ENCODE data around the gene MLLT3. TPM values are rescaled to one million over a fixed set of nuclear protein-coding genes. Genes with fewer than 3 reads are reported as not detected.

Gene MLLT3
- total RNA-seq, 6 experiments from 2014 or later: 0.43 to 2.5 (median 1.2) TPM

DNA sequence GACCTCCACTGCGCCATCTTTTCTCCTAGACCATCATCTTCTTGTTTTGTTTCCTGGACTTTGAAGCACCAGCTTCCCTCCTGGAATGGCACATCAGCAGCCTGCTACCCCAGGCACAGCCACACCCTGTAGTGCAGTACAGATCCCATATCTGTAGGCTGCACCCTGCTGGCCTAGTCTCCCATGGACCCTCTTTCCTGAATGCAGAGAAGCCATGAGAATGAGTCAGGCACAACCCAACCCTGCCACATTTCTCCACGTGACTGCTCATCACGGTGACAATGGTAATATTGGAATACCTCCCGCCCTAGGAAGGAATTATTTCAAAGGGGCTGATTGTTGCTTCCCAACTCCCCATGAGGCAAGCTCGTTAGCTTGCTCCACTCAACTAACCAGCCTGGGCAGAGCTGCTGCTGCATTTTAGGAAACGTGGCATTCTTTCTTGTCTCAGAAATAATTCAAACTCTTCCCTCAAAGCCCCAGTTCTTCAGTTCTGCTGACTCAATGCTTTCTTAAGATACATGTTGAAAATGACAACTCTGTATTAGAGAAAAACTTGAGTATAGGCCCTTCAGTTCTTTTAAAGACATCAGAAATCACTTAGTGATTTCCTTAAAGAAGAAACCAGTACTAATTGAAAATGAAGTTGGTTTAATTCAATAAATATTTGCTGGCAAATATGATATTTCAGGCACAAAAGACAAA lies 328.1 kb downstream of the MLLT3 start:
- no peak for TF ChIP-seq POLR2A (IDR thresholded peaks at IDR 0.05)
- TF ChIP-seq, protein P1, sequence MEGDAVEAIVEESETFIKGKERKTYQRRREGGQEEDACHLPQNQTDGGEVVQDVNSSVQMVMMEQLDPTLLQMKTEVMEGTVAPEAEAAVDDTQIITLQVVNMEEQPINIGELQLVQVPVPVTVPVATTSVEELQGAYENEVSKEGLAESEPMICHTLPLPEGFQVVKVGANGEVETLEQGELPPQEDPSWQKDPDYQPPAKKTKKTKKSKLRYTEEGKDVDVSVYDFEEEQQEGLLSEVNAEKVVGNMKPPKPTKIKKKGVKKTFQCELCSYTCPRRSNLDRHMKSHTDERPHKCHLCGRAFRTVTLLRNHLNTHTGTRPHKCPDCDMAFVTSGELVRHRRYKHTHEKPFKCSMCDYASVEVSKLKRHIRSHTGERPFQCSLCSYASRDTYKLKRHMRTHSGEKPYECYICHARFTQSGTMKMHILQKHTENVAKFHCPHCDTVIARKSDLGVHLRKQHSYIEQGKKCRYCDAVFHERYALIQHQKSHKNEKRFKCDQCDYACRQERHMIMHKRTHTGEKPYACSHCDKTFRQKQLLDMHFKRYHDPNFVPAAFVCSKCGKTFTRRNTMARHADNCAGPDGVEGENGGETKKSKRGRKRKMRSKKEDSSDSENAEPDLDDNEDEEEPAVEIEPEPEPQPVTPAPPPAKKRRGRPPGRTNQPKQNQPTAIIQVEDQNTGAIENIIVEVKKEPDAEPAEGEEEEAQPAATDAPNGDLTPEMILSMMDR (IDR thresholded peaks at IDR 0.05): no peak
- ATAC-seq (no peak), DNase-seq (no peak)
- Histone ChIP-seq H3K4me3 (no peak overlapping the region), H3K27ac (no peak overlapping the region), H3K36me3 (no peaks in the 10 kb centered on the region), H3K4me1 (no peaks in the 10 kb centered on the region), H3K27me3 (no peaks in the 10 kb centered on the region), H3K9me3 (no peaks in the 10 kb centered on the region)
- intact Hi-C loops (cut with DNase I): no loop called here
- 58% methylated on average over 5 of the region's 6 CpGs for WGBS (ENCODE audit: insufficient coverage, low coverage, low lambda C conversion rate, missing lambda C conversion rate)

DNA sequence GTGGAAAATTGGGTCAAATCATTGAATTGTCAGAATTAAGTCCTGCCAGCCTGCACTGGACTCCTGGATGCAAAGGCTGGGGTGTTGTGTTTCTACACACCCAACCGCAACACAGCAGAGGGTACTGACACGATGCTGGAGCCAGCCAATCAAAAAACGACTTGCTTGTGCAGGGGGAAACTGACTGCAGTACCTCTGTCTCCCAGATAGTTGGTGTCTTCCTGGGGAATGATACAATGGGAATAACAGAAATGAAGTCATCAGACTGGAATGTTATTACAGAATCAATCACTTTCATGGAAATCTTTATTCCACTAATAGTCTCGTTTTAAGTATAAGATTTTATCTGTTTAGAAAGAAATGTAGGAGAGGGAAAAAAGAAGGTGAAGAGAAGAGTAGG lies 330.3 kb downstream of the MLLT3 start:
- no peak for TF ChIP-seq POLR2A (IDR thresholded peaks at IDR 0.05)
- TF ChIP-seq, protein P1 (IDR thresholded peaks at IDR 0.05): no peak
- ATAC-seq: no peak
- 56% methylated on average over 4 of the region's 4 CpGs for WGBS (ENCODE audit: insufficient coverage, low coverage, low lambda C conversion rate, missing lambda C conversion rate)

More for the DNA sequence above, 330.3 kb downstream of the MLLT3 start:
- H3K27ac ChIP-seq: no peak overlapping the region
- intact Hi-C loops (cut with DNase I): no loop called here
- no peak for DNase-seq
- no peaks in the 10 kb centered on the region for H3K27me3 ChIP-seq
- H3K36me3 ChIP-seq: no peaks in the 10 kb centered on the region
- H3K4me3 ChIP-seq: no peak overlapping the region
- H3K9me3 ChIP-seq: no peaks in the 10 kb centered on the region
- no peaks in the 10 kb centered on the region for H3K4me1 ChIP-seq

Small RNA genes within 50 kb of the gene (microRNA-seq; reads per million reads assigned to microRNA genes)
- gene MIR4473 (0 to 0.58 reads per million in 2 donors), gene MIR4474 (0 to 0.29 reads per million in 2 donors)

Small RNA genes within 50 kb of the gene (small RNA-seq; reads per million reads assigned to genes)
- gene MIR4473 (0 reads per million in 2 experiments), gene MIR4474 (0 reads per million in 2 experiments), gene RNU4-26P (0 reads per million in 2 experiments)

Other genes with a start within 250 kb of the MLLT3 start
- 10 to 100 TPM in 2 of 6 experiments, 1 to 10 TPM in 4; 6.4 to 18.3 (median 7.8) TPM for gene FOCAD, start 61.8 kb upstream of the MLLT3 start, total RNA-seq

All from right lobe of liver (tissue), 6 donors.